GM19467 (cell line): ENCODE data around the gene SYPL2.
A peak's percentile ranks its signal among the peaks of the same experiment; 100 is the strongest.

Experiments used
- ATAC-seq: cut with Tn5 transposase; IDR thresholded peaks from one replicate; pipeline ENCODE4 v1.9.1; 2021; ENCODE audit warnings: mild to moderate bottlenecking, moderate library complexity; ENCODE audit not compliant: unreplicated experiment

SYPL2 gene

DNA sequence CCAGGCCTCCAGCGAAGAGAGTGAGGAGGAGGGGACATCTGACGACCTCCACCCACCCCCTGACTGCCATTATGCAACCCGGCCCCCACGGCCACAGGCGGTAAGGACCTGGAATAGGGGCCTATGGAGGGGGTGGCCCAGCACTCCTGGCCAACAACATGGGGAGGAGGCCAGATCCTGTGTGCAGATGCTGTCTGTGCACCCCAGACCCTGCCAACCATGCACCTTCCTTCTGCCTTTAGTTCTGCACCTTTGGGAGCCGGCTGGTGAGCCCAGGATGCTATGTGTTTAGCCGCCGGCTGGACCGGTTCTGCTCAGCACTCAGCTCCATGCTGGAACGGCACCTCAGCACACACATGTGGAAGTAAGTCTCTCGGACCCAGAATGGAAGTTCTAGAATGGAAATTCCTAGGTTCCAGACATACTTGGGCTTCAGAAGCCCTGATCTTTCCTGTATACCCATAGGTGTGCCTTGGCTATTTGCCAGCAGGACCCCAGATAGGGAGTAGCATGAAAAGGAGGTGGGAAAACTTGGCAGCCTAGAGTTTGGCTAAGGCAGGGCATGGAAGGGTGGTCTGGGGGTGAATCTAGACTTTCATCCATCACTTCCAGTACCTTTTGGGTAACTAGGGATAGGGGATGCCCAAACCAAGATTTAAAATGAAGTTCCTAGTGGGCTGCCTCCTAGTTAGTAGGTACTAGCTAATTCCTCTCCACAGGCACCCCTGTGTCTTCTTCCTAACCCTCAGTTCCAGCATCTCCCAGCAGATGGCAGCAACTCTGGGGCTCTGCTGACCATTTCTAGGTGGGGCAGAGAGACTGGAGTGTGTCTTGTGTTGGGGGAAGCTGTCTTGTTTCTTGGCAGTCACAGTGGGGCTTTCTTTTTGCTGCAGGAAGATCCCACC, 23.9 kb downstream of the SYPL2 start:
- ATAC-seq: no peak

GRCh38 chr1:109490934-109491302, 24.6 kb downstream of the SYPL2 start:
- ATAC-seq: no peak

GRCh38 chr1:109491372-109491771, 25.0 kb downstream of the SYPL2 start:
- ATAC-seq: no peak

GRCh38 chr1:109492779-109493178, 26.4 kb downstream of the SYPL2 start:
- no peak for ATAC-seq

DNA sequence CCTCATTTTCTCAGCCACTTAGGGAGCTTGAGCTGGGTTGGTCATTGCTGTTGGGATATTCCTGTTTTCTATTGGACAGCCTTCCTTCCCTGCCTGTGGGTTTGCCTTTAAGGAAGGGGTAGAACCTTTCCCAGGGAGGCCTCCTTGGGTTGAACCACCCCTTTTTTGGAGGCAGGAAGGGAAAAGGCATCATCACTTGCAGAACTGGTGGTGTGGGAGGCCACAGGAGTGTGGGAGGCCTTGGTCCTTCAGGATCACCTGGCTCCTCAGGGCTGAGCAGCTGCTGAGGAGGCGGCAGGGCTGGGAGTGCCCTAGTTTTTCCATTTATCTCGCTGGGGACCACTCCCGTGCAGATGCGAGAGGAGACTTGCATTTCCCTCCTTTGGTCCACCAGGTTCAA, 26.9 kb downstream of the SYPL2 start:
- no peak for ATAC-seq

GRCh38 chr1:109493805-109494539, 27.6 kb downstream of the SYPL2 start, which contains the start of gene CYB561D1:
Gene CYB561D1 (plus strand): TSS chr1:109494094. CDS start chr1:109494140, 46 bp downstream.
- ATAC-seq: peak; percentile 78

DNA sequence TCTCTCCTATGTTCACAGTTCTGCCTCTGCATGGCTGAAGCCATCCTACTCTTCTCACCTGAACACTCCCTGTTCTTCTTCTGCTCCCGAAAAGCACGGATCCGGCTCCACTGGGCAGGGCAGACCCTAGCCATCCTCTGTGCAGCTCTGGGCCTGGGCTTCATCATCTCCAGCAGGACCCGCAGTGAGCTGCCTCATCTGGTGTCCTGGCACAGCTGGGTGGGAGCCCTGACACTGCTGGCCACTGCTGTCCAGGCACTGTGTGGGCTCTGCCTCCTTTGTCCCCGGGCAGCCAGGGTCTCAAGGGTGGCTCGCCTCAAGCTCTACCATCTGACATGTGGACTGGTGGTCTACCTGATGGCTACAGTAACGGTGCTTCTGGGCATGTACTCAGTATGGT, 29.4 kb downstream of the SYPL2 start:
- ATAC-seq: no peak

GRCh38 chr1:109497449-109498160, 31.3 kb downstream of the SYPL2 start:
- ATAC-seq: no peak

DNA sequence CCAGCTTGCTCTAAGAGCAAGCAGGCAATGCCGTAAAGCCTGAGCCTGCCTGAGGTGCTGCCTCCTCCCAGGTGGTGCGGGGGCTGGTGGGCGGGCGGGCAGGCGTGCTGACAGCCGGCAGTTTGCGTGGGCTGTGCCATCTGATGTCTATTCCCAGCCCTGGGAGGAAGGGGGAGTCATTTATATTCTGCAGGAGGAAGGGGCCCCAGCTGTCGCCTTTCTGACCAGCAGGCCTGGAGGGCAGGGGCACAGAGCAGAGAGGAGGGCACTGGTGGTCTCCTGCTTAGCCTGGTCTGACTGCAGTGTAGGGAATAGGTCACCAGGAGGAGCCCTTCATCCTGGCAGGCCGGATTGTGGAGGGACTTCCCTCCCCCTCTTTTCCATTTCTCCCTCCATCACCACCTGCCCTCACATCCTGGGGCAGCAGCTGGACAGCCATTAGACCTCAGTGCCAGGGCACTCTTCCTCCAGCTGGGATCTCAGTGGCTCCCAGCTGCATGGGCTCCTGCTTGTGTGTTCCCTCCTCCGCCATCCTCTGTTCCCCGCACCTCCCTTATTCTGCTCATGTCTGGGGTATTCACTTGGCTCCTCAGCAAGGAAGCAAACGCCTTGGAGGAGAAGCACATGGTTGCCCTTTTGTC, 31.9 kb downstream of the SYPL2 start:
- no peak for ATAC-seq

DNA sequence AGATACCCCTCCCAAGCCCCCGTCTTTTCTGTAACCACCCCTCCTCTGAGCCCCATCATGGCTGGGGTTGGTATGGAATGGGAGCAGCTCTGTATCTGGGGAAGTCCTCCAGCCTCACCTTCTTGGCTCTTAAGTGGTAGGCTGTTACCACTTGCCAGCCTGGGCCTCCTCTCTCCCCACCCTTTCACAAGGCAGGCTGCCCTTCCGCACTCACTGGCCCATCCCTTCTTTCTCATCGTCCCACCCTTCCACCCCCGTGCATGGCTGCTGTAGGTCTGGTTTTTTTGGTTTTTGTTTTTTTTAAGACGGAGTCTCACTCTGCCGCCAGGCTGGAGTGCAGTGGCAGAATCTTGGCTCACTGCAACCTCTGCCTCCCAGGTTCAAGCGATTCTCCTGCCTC, 32.7 kb downstream of the SYPL2 start:
- no peak for ATAC-seq

GRCh38 chr1:109499661-109500536, 33.6 kb downstream of the SYPL2 start:
- no peak for ATAC-seq

DNA sequence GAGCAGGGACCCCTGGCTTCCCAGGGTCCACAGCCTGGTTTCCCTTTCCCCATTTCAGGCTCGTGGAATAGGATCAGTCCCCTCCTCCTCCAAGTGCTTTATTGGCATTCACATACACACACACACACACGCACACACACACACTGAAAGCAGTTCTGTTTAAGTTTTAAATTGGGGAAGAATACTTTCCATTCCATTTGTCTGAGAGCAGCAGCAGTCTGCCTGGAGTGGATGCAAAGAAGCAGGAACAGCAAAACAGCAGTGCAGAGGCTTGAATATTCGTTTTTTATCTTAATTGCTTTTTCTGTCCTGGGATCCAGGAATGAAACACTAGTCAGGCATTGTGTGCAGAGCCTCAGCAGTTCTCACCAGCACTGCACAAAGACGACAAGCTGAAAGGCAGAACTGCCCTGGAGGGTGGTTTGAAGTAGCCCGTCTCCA, 34.6 kb downstream of the SYPL2 start:
- no peak for ATAC-seq

GRCh38 chr1:109501644-109502363, 35.5 kb downstream of the SYPL2 start:
- no peak for ATAC-seq

DNA sequence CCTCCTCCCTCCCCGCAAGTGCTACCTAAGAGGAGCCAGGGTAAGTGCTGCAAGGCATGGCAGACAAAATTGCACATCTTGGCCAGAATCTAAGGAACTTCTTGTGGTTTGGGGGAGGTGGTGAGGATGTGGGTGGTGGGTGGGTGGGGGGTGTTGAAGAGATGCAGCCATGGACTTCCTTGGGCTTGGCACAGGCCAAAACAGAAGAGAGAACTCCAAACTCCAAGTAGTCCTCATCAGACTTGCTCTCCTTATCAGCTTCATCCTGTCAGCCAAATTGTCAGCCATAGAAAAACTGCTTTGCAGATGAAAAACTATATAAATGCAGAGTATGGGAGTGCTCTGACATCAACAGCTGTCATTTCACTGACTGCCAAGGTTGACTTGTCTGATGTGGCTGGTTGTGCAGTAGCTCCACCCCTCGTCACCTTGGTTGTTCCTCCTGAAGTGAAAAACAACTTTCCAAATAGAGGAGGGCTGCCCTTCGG, 36.1 kb downstream of the SYPL2 start:
- no peak for ATAC-seq

- no peak for ATAC-seq
Observed at GRCh38 chr1:109503935-109504334, 37.6 kb downstream of the SYPL2 start.

- no peak for ATAC-seq
Observed at GRCh38 chr1:109504974-109505373, 38.6 kb downstream of the SYPL2 start.

DNA sequence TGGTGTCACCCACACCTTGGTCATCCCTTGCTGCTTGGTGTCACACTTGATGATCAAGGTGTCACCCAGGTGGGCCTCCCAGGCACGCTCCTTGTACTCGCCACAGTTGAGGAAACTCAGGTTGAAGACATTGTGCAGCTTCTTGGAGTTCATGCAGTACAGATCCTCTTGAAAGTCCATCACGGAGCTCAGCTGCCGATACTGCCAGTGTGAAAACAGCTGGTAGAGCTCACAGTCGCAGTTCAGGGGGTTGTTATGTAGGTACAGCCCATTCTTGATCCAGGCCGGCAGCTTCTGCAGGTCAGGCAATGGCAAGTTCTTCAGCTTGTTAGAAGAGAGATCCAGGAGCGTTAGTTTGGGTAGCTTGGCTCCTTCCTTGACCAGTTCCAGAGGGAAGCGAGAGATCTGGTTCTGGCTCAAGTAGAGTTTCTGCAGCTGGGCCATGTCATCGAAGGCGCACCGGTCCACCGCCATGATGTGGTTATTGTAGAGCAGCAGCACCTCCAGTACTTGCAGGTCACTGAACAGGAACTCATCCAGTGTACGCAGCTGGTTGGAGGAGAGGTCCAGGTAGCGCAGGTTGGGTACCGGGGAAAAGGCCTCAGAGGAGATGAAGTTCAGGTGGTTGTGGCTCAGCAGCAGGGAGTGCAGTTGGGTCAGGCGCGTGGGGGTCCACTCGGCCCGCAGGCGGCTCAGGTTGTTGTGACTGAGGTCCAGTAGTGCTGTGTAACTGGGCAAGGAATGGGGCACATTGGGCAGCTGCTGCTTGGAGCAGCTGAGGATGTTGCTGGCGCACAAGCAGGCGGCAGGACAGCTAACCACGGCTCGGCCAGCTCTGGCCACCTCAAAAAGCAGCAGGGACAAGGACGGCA, 41.9 kb downstream of the SYPL2 start:
- ATAC-seq: no peak

DNA sequence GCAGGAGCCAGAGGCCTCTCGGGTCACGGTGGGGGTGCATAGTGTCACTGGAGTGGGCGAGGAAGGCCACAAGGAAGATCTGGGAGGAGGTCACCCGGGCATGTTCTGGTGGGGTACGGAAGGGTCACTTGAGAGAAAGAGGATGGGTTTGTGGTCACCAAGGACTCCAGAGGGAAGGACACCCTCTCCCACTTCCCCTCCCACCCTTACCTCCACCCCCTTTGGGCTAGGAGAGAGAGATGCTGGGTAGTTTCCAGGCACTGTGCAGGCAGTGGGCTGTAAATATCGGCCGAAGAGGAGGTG, 42.5 kb downstream of the SYPL2 start:
- no peak for ATAC-seq
